ENCODE results near the gene KCNG1. TPM values are rescaled to one million over a fixed set of nuclear protein-coding genes. Genes with fewer than 3 reads are reported as not detected.

KCNG1 gene
- total and polyA plus RNA-seq, 11 donors = 0.10 to 0.64 (median 0.38) TPM; not detected in 2

DNA sequence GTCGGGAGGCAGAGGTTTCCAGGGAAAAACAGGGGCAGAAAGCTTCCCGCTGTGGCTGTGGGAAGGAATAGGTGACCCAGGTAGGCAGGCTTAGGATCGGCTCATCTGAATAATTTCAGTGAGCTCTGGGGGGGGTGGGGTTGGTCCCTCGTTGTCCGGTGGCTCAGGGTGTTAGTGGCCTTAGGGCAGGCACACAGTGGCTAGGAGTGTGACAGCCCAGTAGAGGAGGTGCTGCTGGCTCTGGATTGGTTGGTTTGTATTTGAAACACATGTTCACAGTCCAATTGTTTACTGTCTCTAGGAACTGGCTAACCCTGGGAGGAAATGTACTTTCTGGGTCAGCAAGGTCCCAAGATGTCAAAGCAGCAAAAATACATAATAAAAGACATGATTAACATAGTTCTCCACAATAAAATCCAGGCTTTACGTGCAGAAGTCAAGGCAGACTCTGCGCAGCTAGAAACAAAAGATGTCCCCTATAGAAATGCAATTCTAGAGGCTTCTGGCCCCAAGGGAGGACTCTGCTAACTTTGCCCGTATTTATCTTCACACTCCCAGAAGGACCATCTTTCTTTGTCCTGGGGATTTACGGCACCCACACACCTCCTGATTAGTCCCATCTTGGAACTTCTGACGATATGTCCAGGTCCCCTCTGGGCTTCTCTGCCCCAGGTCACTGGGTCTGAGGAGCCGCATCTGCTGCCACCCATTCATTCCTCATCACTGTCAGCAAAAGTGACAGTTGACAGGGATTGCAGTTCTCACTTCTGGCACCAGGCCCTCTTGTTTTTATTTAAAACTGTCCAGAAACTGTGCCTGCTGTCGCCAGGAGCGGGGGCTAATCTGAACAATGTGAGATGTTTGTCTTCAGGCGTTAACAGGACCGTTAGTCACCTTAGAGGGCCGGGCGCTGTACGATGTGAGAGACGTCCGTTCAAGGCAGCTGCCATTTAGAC, 45.6 kb downstream of the KCNG1 start:
- ATAC-seq (no peak), DNase-seq (no peak)
- no peaks in the 10 kb centered on the region for H3K36me3 ChIP-seq
- intact Hi-C loops (cut with DNase I) = no loop called here
- H3K4me3 ChIP-seq = no peak overlapping the region
- no peak overlapping the region for H3K27ac ChIP-seq
- peaks cover 0 to 36% (median 12%) of the 10 kb centered on the region in 9 donors for H3K27me3 ChIP-seq
- peaks cover 0 to 10% (median 0%) of the 10 kb centered on the region in 12 donors for H3K4me1 ChIP-seq
- TF ChIP-seq, protein P1, sequence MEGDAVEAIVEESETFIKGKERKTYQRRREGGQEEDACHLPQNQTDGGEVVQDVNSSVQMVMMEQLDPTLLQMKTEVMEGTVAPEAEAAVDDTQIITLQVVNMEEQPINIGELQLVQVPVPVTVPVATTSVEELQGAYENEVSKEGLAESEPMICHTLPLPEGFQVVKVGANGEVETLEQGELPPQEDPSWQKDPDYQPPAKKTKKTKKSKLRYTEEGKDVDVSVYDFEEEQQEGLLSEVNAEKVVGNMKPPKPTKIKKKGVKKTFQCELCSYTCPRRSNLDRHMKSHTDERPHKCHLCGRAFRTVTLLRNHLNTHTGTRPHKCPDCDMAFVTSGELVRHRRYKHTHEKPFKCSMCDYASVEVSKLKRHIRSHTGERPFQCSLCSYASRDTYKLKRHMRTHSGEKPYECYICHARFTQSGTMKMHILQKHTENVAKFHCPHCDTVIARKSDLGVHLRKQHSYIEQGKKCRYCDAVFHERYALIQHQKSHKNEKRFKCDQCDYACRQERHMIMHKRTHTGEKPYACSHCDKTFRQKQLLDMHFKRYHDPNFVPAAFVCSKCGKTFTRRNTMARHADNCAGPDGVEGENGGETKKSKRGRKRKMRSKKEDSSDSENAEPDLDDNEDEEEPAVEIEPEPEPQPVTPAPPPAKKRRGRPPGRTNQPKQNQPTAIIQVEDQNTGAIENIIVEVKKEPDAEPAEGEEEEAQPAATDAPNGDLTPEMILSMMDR (IDR thresholded peaks at IDR 0.05) = no peak
- TF ChIP-seq POLR2A (IDR thresholded peaks at IDR 0.05) = no peak
- WGBS, 4 donors = 40 to 53% (median 41%) methylated on average over 20 of the region's 20 CpGs
- peaks cover 0 to 6% (median 0%) of the 10 kb centered on the region in 12 donors for H3K9me3 ChIP-seq

DNA sequence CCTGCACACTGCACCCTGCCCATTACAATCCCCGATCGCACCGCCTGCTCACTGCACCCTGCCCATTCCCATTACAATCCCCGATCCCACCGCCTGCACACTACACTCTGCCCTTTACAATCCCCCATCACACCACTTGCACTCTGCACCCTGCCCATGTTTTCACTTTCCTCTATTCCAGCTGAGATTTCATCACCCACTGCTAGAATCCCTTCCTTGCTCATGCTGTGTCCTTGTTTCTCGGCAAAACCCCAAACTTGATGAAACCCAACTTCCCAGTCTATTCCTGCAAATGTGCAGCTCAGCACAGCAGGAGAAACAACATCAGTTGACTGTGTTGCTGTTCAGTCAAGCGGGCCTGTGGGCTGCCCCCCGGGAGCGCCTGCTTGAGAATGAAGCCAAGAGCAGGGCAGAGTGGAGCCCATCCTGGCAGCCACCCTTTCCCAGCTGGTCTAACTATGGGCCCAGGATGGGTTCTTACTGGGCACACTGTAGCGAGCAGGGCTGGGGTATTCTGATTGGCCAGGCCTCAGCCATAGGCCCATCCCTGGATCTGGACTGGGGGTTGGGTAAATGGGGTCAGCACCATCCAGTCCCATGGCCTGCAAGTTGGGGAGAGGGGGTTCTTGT, 47.1 kb downstream of the KCNG1 start:
- DNase-seq = no peak
- H3K4me3 ChIP-seq = no peak overlapping the region
- ATAC-seq = no peak
- H3K36me3 ChIP-seq = no peaks in the 10 kb centered on the region
- no peak overlapping the region for H3K27ac ChIP-seq
- peaks cover 0 to 24% (median 5%) of the 10 kb centered on the region in 9 donors for H3K27me3 ChIP-seq
- TF ChIP-seq POLR2A (IDR thresholded peaks at IDR 0.05) = no peak
- TF ChIP-seq, protein P1 (IDR thresholded peaks at IDR 0.05) = no peak
- intact Hi-C loops (cut with DNase I) = no loop called here
- 88 to 92% (median 88%) methylated on average over 10 of the region's 10 CpGs for WGBS, 4 donors
- H3K9me3 ChIP-seq = peaks cover 0 to 6% (median 0%) of the 10 kb centered on the region in 12 donors
- no peaks in the 10 kb centered on the region for H3K4me1 ChIP-seq

DNA sequence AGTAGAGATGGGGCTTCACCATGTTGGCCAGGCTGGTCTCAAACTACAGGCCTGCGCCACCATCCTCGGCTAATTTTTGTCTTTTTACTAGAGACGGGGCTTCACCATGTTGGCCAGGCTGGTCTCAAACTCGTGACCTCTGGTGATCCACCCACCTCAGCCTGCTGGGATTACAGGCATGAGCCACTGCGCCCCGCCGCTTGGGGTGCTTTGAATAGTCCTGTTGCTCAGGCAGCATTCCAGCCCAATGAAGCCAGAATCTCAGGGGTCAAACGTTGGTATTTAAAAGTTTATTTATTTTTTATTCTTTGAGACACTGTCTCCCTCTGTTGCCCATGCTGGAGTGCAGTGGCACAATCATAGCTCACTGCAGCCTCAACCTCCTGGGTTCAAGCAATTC, 53.0 kb downstream of the KCNG1 start:
- H3K27me3 ChIP-seq = peaks cover 0 to 3% (median 0%) of the 10 kb centered on the region in 9 donors
- no peak overlapping the region for H3K27ac ChIP-seq
- ATAC-seq = no peak
- intact Hi-C loops (cut with DNase I) = no loop called here
- peaks cover 0 to 5% (median 0%) of the 10 kb centered on the region in 12 donors for H3K9me3 ChIP-seq
- no peak overlapping the region for H3K4me3 ChIP-seq
- no peaks in the 10 kb centered on the region for H3K4me1 ChIP-seq
- WGBS, 4 donors = 76 to 86% (median 81%) methylated on average over 8 of the region's 8 CpGs
- TF ChIP-seq POLR2A (IDR thresholded peaks at IDR 0.05) = no peak
- TF ChIP-seq, protein P1 (IDR thresholded peaks at IDR 0.05) = no peak
- no peaks in the 10 kb centered on the region for H3K36me3 ChIP-seq
- no peak for DNase-seq

GRCh38 chr20:50969435-50969834, 53.5 kb downstream of the KCNG1 start:
- peaks cover 0 to under 1% (median 0%) of the 10 kb centered on the region in 12 donors for H3K9me3 ChIP-seq
- ATAC-seq (no peak), DNase-seq (no peak)
- H3K36me3 ChIP-seq = no peaks in the 10 kb centered on the region
- intact Hi-C loops (cut with DNase I) = no loop called here
- no peak overlapping the region for H3K4me3 ChIP-seq
- TF ChIP-seq, protein P1 (IDR thresholded peaks at IDR 0.05) = no peak
- TF ChIP-seq POLR2A (IDR thresholded peaks at IDR 0.05) = no peak
- H3K27ac ChIP-seq = no peak overlapping the region
- 73 to 90% (median 86%) methylated on average over 5 of the region's 5 CpGs for WGBS, 4 donors
- peaks cover 0 to 3% (median 0%) of the 10 kb centered on the region in 9 donors for H3K27me3 ChIP-seq
- H3K4me1 ChIP-seq = no peaks in the 10 kb centered on the region

Measured in heart left ventricle (tissue), 16 donors.